SW480 (cell line): ENCODE measurements around the gene RDH12.

ENCODE experiments used
- DNase-seq: peaks from one replicate; pipeline ENCODE4 v3.0.0-alpha.2; 2016; ENCODE audit warnings: low spot score

The RDH12 gene

DNA sequence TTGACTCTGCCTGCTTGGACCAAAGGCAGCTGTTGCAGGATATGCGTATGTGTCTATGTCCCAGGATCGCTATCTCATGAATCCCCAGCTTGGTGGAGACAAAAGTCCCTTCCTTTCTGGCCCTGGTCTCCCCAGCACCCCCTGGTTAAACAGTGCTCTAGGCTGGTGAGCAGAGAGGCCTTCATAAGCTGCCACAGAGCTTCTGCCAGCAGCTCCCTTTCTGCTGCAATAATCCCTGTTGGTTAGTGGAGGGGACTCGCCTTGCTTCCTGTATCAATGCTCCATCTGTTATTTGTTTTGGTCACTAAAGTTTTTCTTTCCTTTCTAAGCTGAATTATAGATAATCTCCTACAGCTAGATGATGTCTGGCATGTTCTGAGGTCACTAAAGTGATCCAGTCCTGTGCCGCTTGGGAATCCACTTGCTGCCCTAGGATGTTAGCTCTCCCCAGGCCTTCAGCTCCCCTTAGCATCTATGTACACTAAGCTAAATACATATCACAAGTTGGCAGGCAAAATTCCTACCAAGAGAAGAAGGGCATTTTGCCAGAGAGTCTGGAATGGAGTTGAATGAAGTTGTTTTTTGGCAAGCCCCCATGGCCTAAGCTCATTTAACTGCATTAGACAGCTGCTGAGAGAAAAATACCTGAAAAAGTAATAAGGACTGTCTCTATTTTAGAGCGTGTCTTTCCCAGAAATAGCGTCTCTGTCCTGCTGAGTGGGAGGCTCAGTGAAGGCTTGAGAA is 47.8 kb downstream of the RDH12 start:
- DNase-seq: no peak

GRCh38 chr14:67756496-67756895 is 54.8 kb downstream of the RDH12 start:
- no peak for DNase-seq

- DNase-seq: no peak
Measured at GRCh38 chr14:67757175-67757574, 55.5 kb downstream of the RDH12 start.

DNA sequence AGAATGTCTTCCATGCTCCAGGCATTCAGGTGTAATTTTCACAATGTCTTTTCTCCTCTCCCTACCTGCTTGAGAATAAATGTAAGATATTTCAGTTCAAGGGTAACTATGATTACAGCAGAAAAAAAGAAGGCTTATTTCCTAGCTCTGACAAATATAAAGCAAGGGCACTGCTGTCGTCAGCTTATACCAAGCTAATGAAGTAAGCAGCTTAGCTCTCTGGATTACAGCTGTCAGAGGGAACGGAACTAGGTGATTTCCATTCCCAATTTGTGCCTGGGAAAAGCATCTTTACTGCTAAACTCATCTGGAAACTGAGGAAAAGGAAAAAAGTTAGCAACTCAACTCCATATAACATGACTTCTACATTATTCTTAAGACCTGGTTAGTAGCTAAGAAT is 58.2 kb downstream of the RDH12 start:
- no peak for DNase-seq

DNA sequence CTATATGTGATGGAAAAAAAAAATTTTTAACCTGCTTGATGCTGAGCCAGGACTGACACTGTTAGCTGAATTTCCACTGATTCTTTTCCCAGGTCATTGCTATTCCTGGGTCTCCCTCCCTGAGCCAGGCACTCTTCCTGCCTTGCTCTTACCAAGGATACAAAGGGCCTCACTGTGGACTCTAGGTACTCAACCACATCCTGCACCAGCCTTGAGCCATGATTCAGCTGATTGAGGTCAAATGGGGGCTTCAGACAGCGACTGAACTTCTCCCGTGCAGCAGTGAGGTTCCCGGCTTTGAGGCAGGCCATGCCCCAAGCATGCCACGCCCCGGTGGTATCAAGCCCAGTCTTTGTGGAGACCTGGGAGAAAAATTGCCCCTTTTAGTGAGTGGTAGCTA is 60.4 kb downstream of the RDH12 start:
- DNase-seq: no peak

DNA sequence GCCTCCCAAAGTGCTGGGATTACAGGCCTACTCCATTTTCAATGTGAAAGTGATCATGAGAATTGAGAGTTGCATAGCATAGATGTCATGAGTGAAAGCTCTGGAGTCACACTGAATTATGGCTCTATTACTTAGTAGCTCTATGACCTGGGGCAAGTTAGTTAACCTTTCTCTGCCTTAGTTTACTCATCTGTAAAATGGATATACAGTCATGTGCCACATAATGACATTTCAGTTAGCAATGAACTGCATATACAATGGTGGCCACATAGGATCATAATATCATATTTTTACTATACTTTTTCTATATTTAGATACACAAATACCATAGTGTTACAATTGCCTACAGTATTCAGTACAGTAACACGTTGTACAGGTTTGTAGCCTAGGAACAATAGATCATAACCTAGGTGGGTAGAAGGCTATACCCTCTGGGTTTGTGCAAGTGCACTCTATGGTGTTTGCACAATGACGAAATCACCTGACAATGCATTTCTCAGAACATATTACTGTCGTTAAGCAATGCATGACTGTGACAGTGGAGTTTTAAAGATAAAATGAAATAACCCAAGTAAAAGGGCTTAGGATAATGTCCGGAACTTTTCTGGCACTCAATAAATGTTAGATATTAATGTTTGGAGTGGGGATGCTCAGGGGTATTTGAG is 61.6 kb downstream of the RDH12 start:
- DNase-seq: no peak

GRCh38 chr14:67764496-67764895 is 62.8 kb downstream of the RDH12 start:
- DNase-seq: no peak

DNA sequence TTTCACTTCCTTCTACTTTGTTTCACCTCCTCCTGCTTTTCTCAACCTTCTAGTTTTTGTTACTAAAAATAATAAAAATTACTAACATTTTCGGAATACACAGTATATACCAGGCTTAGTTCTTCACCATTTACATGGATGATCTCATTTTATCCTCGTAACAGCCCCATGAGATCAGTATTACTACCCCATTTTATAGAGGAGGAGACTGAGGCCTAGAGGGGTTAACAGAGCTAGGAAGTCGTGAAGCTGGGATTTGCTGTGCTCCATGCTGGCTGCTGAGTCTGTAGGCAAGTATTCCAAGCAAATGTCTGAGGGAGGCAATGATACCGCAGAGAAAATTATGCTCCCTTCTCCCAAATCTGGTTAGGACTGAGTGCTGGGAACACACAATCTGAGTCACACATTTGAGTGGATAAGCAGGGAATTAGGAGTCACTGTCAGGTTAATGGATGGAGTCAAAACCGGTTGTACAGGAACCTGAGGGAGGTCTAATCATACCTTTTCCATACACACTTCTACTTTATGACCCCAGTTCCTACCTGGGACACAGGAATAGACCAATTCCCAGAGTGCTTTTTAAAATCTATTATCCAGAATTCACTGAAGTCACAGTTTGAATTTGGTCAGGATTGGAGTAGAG is 63.6 kb downstream of the RDH12 start:
- no peak for DNase-seq

DNA sequence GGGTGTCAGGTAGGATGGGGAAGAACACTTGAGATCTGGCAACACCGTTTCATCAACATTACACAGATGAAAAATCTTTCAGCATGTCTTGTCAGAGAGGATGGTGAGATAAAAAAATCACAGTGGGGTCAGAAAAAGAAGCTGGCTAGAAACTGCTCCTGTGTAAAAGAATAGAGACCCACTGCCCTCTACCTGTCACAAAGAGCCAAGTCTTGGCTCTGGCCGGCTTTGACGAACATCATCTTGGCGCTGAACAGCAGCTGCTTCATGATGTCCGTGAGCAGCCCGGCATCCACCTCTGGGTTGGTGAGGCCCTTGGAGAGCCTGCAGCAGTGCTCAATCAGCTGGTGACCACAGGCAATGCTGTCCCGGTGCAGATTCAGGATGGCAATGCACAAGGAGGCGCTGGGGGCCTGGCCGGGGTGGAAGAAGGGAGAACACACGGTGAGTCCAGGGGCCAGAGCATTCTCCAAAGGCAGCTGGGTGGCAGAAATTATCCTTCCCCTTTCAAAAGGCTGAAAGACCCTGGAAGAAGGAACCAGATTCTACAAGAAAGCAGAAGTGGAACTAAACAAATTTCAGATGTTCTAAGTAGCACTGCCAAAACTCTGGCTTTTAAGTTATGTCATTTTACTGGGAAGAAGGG is 64.5 kb downstream of the RDH12 start:
- no peak for DNase-seq

DNA sequence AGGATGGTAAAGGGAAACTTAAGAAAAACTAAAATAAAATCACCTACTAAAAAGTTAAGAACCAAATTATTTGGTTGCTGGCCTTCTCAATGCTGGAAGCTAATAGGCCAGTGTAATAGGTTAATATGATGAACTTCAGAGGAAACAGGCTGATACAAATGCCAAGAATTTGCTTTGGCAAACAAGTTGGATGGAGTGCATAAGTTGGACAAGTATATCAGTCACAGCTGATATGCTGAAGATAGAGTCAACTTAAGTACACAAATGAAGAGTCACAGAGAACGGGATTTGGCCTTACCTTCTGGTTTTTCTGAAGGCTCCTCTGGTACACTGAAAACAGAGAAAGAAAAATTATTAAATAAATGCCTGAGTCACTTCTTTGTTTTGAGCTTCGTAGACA is 66.5 kb downstream of the RDH12 start:
- DNase-seq: no peak

DNA sequence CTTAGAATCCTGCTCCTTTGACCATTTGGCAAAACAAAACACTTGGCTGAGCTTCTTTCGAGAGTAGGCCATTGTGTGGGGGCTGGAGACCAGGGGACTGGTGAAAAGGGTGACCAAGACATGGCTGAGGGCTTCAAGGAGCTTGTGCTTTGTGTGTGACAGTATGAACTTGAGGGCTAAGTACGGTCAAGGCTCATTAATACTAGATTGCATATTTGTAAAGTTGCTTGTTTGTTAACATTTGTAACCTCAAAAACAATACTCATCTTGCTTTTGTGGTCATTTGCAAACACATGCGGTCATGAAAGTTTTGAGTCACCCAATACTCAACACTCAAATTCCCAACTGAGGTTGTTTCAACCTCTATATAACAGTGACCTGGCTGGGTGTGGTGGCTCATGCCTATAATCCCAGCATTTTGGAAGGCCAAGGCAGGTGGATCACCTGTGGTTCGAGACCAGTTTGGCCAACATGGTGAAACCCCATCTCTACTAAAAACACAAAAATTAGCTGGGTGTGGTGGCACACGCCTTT is 72.2 kb downstream of the RDH12 start:
- DNase-seq: no peak

GRCh38 chr14:67776653-67777322 is 75.1 kb downstream of the RDH12 start:
- no peak for DNase-seq

DNA sequence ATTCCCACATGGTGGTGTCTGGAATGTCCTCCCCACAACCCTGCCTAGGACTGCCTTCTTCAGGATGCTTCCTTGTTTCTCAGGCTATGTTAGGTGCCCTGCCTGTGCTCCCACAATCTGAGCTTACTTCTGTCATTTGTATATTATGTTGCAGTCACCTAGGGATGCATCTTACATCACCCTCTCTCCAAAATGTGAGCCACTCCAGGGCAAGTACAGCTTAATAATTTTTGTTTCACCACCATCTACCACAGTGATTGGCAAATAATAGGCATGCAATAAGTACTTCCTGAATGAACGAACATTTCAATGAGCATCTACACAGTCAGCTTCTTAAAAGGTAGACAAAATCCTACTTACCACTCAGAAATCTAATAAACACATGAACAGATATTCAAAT is 77.1 kb downstream of the RDH12 start:
- DNase-seq: no peak

DNA sequence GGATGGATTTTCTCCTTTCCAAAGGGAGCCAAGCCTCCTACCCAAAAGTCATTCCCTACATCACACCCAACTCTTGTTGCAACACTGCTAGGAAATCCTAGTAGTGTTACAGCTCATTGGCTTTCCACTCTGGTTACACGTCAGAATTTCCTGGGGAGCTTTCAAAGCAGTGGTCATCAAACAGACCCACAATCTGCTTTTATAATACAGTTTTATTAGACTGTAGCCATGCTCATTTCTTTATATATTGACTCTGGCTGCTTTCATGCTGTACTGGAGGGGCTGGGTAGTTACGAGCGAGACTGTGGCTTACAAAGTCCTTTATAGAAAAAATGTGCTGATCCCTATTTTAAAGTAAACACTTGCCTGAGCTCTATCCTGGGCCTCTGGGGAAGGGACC is 80.4 kb downstream of the RDH12 start:
- no peak for DNase-seq
